KMS-11 (cell line): ENCODE data around the gene PALLD.

Experiments
- H2AFZ ChIP-seq: fragments of 200-600 bp; sonication (generic); 2 replicates; pipeline ENCODE4 v1.6.1; 2016; ENCODE audit warnings: antibody characterized with exemption, mixed run types, low read depth
- H3K27ac ChIP-seq: fragments of 200-600 bp; sonication (generic); 2 replicates; pipeline ENCODE4 v1.6.1; 2016; ENCODE audit warnings: mild to moderate bottlenecking, mixed run types
- H3K27me3 ChIP-seq: fragments of 200-600 bp; sonication (generic); 2 replicates; pipeline ENCODE4 v1.6.1; 2017; ENCODE audit warnings: mild to moderate bottlenecking, low read depth, mixed run types, moderate library complexity; ENCODE audit not compliant: insufficient read depth
- H3K36me3 ChIP-seq: fragments of 200-600 bp; sonication (generic); 2 replicates; pipeline ENCODE4 v1.6.1; 2017; ENCODE audit warnings: mild to moderate bottlenecking, mixed run types; ENCODE audit not compliant: insufficient read depth
- H3K4me1 ChIP-seq: fragments of 200-600 bp; sonication (generic); 2 replicates; pipeline ENCODE4 v1.6.1; 2016; ENCODE audit warnings: mild to moderate bottlenecking, low read depth, mixed run types; ENCODE audit not compliant: poor library complexity, severe bottlenecking
- H3K4me2 ChIP-seq: fragments of 200-600 bp; sonication (generic); 2 replicates; pipeline ENCODE4 v1.7.0; 2016; ENCODE audit warnings: mild to moderate bottlenecking, mixed run types
- H3K4me3 ChIP-seq: fragments of 200-600 bp; sonication (generic); IDR thresholded peaks from 2 replicates; pipeline ENCODE4 v1.6.1; 2017; ENCODE audit warnings: low read depth, low read length, mixed read lengths; ENCODE audit not compliant: insufficient read depth
- H3K79me2 ChIP-seq: fragments of 200-600 bp; sonication (generic); 2 replicates; pipeline ENCODE4 v1.6.1; 2016; ENCODE audit warnings: low read depth, mixed run types; ENCODE audit not compliant: insufficient read depth
- H3K9ac ChIP-seq: fragments of 200-600 bp; sonication (generic); 2 replicates; pipeline ENCODE4 v1.6.1; 2016; ENCODE audit warnings: mild to moderate bottlenecking, mixed run types
- H4K20me1 ChIP-seq: fragments of 200-600 bp; sonication (generic); 2 replicates; pipeline ENCODE4 v1.6.1; 2016; ENCODE audit warnings: mild to moderate bottlenecking, mixed run types; ENCODE audit not compliant: insufficient read depth
- CTCF ChIP-seq: fragments of 200-600 bp; sonication (generic); conservative IDR thresholded peaks from 2 replicates; pipeline ENCODE4 v1.6.1; 2017; ENCODE audit warnings: low read depth, mild to moderate bottlenecking, antibody characterized with exemption, low read length, moderate library complexity, mixed read lengths

PALLD gene

GRCh38 chr4:168565130-168565529 lies 68.3 kb downstream of the PALLD start:
- no peaks in the 10 kb centered on the region for H4K20me1 ChIP-seq
- H3K27ac ChIP-seq, result no peak overlapping the region
- peaks cover 7% of the 10 kb centered on the region for H3K4me1 ChIP-seq
- H3K9ac ChIP-seq, result no peak overlapping the region
- TF ChIP-seq CTCF, result no peak
- no peaks in the 10 kb centered on the region for H3K27me3 ChIP-seq
- no peak overlapping the region for H3K4me2 ChIP-seq
- no peaks in the 10 kb centered on the region for H3K36me3 ChIP-seq
- no peak overlapping the region for H3K4me3 ChIP-seq
- no peaks in the 10 kb centered on the region for H3K79me2 ChIP-seq
- H2AFZ ChIP-seq, result no peak overlapping the region

- Histone ChIP-seq H3K9ac (no peak overlapping the region), H3K4me3 (no peak overlapping the region), H3K27ac (no peak overlapping the region), H4K20me1 (no peaks in the 10 kb centered on the region), H3K27me3 (no peaks in the 10 kb centered on the region), H3K4me2 (no peak overlapping the region), H2AFZ (no peak overlapping the region), H3K36me3 (no peaks in the 10 kb centered on the region), H3K4me1 (no peaks in the 10 kb centered on the region), H3K79me2 (no peaks in the 10 kb centered on the region)
- no peak for TF ChIP-seq CTCF
Measured at GRCh38 chr4:168566726-168567125, 69.9 kb downstream of the PALLD start.

GRCh38 chr4:168569066-168569930 lies 72.4 kb downstream of the PALLD start:
- Histone ChIP-seq H3K4me2 (no peak overlapping the region), H3K4me3 (no peak overlapping the region), H3K79me2 (no peaks in the 10 kb centered on the region), H3K4me1 (no peaks in the 10 kb centered on the region), H3K27ac (no peak overlapping the region), H4K20me1 (no peaks in the 10 kb centered on the region), H3K27me3 (no peaks in the 10 kb centered on the region), H3K36me3 (no peaks in the 10 kb centered on the region), H3K9ac (no peak overlapping the region), H2AFZ (no peak overlapping the region)
- no peak for TF ChIP-seq CTCF

GRCh38 chr4:168569931-168570276 lies 73.1 kb downstream of the PALLD start:
- H3K4me3 ChIP-seq, result no peak overlapping the region
- H2AFZ ChIP-seq, result no peak overlapping the region
- H3K79me2 ChIP-seq, result no peaks in the 10 kb centered on the region
- no peaks in the 10 kb centered on the region for H3K36me3 ChIP-seq
- H3K4me1 ChIP-seq, result peaks cover under 1% of the 10 kb centered on the region
- TF ChIP-seq CTCF, result no peak
- H3K4me2 ChIP-seq, result no peak overlapping the region
- H4K20me1 ChIP-seq, result no peaks in the 10 kb centered on the region
- no peak overlapping the region for H3K9ac ChIP-seq
- no peak overlapping the region for H3K27ac ChIP-seq
- no peaks in the 10 kb centered on the region for H3K27me3 ChIP-seq
